PFSK-1 (cell line): Measurements from ENCODE around the gene CCDC85A.

ENCODE experiments used
- POLR2AphosphoS5 ChIP-seq: IDR thresholded peaks from 2 replicates; pipeline ENCODE4 v1.6.1; 2012; ENCODE audit warnings: low read depth, mild to moderate bottlenecking, control low read depth, low read length, moderate library complexity
- SIN3A ChIP-seq: IDR thresholded peaks from 2 replicates; pipeline ENCODE4 v1.6.1; 2012; ENCODE audit warnings: mild to moderate bottlenecking, low read length, moderate library complexity, borderline replicate concordance; ENCODE audit not compliant: insufficient read depth
- TAF1 ChIP-seq: IDR thresholded peaks from 2 replicates; pipeline ENCODE4 v1.6.1; 2012; ENCODE audit warnings: low read length, control low read depth, borderline replicate concordance; ENCODE audit not compliant: insufficient read depth
- TF ChIP-seq, protein P1 (sequence below), 2 experiments: IDR thresholded peaks; 2 replicates each; pipeline versions ENCODE4 v1.6.1 to v1.8.0; 2011 to 2012; ENCODE audit warnings: low read depth in 2 of 2, low read length in 2 of 2, control low read depth in 1 of 2, inconsistent platforms in 1 of 2, mild to moderate bottlenecking in 1 of 2, moderate library complexity in 1 of 2; ENCODE audit not compliant: insufficient read depth in 1 of 2

DNA sequence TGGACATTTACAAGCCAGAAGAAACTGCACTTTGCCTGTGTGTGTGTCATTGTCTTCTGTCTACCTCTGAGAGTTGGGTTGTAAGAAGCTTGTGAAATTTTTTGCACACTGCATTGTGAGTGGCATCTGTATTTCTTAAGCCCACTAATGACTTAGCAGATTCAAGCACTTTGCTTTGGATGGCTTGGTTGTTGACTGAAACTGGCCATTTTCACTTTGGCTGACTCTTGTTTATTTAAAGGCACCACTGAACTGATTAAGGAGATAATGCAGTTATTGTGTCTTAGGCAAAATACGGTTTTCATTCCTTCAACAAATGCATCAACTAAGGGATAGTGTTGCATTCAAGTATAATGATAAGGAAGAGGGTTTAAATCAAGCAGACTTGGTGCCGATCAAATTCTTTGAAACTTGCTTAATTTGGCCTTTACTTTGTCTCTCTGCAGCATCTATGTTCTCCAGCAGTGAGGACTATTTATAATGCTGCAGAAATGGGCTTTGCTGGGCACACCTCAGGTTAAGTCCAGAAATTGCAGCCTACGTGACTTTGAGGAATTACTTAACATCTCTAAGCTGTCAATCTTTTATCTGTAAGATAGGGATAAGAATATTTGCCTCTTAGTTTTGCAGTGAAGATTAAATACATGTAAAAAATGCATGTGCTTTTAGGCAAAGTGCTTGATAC, 142.0 kb downstream of the CCDC85A start:
- TF ChIP-seq SIN3A (no peak), POLR2AphosphoS5 (no peak), TAF1 (no peak)
- TF ChIP-seq, protein P1, sequence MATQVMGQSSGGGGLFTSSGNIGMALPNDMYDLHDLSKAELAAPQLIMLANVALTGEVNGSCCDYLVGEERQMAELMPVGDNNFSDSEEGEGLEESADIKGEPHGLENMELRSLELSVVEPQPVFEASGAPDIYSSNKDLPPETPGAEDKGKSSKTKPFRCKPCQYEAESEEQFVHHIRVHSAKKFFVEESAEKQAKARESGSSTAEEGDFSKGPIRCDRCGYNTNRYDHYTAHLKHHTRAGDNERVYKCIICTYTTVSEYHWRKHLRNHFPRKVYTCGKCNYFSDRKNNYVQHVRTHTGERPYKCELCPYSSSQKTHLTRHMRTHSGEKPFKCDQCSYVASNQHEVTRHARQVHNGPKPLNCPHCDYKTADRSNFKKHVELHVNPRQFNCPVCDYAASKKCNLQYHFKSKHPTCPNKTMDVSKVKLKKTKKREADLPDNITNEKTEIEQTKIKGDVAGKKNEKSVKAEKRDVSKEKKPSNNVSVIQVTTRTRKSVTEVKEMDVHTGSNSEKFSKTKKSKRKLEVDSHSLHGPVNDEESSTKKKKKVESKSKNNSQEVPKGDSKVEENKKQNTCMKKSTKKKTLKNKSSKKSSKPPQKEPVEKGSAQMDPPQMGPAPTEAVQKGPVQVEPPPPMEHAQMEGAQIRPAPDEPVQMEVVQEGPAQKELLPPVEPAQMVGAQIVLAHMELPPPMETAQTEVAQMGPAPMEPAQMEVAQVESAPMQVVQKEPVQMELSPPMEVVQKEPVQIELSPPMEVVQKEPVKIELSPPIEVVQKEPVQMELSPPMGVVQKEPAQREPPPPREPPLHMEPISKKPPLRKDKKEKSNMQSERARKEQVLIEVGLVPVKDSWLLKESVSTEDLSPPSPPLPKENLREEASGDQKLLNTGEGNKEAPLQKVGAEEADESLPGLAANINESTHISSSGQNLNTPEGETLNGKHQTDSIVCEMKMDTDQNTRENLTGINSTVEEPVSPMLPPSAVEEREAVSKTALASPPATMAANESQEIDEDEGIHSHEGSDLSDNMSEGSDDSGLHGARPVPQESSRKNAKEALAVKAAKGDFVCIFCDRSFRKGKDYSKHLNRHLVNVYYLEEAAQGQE (IDR thresholded peaks at IDR 0.05; ENCODE audit: insufficient read depth in 1 of 2, low read depth in 2 of 2, low read length in 2 of 2) = no peak
